WI38 (cell line): ENCODE data around the gene SLC9B2.
"Not testable (repeated sequence)": the region's sequence is repeated elsewhere in the genome, so short reads cannot be mapped to it uniquely, and the experiment has no call there.

Experiments
- H3K4me3 ChIP-seq: 2 replicates; pipeline ENCODE4 v1.5.1; 2011; ENCODE audit warnings: low read depth, mild to moderate bottlenecking, control low read depth, low read length
- CTCF ChIP-seq: IDR thresholded peaks from 2 replicates; pipeline ENCODE4 v1.5.1; 2012; ENCODE audit warnings: low read depth, mild to moderate bottlenecking, control low read depth, low read length

The SLC9B2 gene

GRCh38 chr4:103002551-103002950 is 74.0 kb downstream of the SLC9B2 start:
- no peak for TF ChIP-seq CTCF

GRCh38 chr4:102994803-102995202 is 81.8 kb downstream of the SLC9B2 start:
- no peak for TF ChIP-seq CTCF
- no peak overlapping the region for H3K4me3 ChIP-seq

More at GRCh38 chr4:103002551-103002950, 74.0 kb downstream of the SLC9B2 start:
- H3K4me3 ChIP-seq: no peak overlapping the region

GRCh38 chr4:102993985-102994384 is 82.6 kb downstream of the SLC9B2 start:
- not testable (repeated sequence) for H3K4me3 ChIP-seq

- H3K4me3 ChIP-seq: no peak overlapping the region
- no peak for TF ChIP-seq CTCF
Measured at GRCh38 chr4:102988429-102989020, 88.0 kb downstream of the SLC9B2 start.

- H3K4me3 ChIP-seq: no peak overlapping the region
- no peak for TF ChIP-seq CTCF
Measured at GRCh38 chr4:102981005-102981404, 95.6 kb downstream of the SLC9B2 start.
